Vagina (tissue), 2 donors: Measurements from ENCODE around the gene TEAD1.

Experiments
- CTCF ChIP-seq, 3 experiments: fragments of 450-650 bp in 2 of 3; fragments of 200-600 bp in 1 of 3; sonication (generic) in 1 of 3; IDR thresholded peaks; one replicate each; pipeline ENCODE4 v1.5.1; 2017 to 2019; ENCODE audit warnings: antibody characterized with exemption in 3 of 3, mild to moderate bottlenecking in 2 of 3, moderate library complexity in 2 of 3
- POLR2A ChIP-seq, 2 donors: fragments of 450-650 bp; IDR thresholded peaks; one replicate each; pipeline ENCODE4 v1.6.1; 2017; ENCODE audit warnings: antibody characterized with exemption in 2 of 2, mild to moderate bottlenecking in 2 of 2, moderate library complexity in 2 of 2
- POLR2AphosphoS5 ChIP-seq, 2 donors: sonication (generic); formaldehyde crosslinking; IDR thresholded peaks; one replicate each; pipeline ENCODE4 v1.9.0; 2017; ENCODE audit warnings: antibody characterized with exemption in 2 of 2, mild to moderate bottlenecking in 2 of 2, low read depth in 1 of 2; ENCODE audit not compliant: insufficient read depth in 1 of 2

GRCh38 chr11:12990162-12990480 lies 315.9 kb downstream of the TEAD1 start:
- TF ChIP-seq CTCF (IDR thresholded peaks at IDR 0.05) = no peak
- no peak for TF ChIP-seq POLR2A (IDR thresholded peaks at IDR 0.05)
- TF ChIP-seq POLR2AphosphoS5 (IDR thresholded peaks at IDR 0.05; ENCODE audit: insufficient read depth in 1 of 2, low read depth in 1 of 2) = no peak
